Anterior cingulate cortex (tissue), 58 donors: Measurements from ENCODE around the gene B3GALT4.
"Not testable (repeated sequence)": the region's sequence is repeated elsewhere in the genome, so short reads cannot be mapped to it uniquely, and the experiment has no call there.

Experiments used
- DNase-seq, 58 donors: peaks; one replicate each; lab custom pipeline; 2025; lab: John Stamatoyannopoulos, UW

The B3GALT4 gene, protein sequence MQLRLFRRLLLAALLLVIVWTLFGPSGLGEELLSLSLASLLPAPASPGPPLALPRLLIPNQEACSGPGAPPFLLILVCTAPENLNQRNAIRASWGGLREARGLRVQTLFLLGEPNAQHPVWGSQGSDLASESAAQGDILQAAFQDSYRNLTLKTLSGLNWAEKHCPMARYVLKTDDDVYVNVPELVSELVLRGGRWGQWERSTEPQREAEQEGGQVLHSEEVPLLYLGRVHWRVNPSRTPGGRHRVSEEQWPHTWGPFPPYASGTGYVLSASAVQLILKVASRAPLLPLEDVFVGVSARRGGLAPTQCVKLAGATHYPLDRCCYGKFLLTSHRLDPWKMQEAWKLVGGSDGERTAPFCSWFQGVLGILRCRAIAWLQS

DNA sequence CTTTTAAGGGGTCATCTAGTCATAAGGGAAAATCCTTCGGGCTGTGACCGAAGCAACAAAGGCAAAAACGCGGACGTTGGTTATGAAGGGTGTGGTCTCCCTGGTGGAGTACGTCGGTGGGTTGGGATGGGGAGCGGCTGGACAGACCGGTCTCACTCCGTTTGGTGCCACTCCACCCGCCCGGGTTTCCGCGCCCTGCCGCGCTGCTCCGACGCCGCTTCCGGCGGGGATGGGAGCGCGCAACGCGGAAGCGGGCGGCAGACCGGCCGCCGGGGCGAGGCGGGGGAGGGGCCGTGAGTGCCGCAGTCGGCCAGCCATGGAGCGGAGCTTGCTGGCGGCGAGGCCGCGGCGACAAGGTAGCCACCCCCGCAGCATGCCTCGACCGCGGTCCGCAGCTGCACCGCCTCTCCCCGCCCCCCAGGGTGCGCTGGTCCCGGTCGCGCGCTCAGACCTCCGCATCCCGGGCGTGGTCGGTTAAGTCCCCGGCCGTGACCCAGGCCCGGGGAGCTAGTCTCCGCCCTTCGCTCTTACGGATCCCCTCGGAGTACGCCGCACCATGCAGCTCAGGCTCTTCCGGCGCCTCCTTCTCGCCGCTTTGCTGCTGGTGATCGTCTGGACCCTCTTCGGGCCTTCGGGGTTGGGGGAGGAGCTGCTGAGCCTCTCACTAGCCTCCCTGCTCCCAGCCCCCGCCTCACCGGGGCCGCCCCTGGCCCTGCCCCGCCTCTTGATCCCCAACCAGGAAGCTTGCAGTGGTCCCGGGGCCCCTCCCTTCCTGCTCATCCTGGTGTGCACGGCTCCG, at the start of gene B3GALT4:
B3GALT4 (plus strand) TSS at position 260 of the 799 bp plus-strand sequence; CDS start at position 557, 297 bp downstream.
- DNase-seq = peak in 51 of 58 donors; percentile 21 to 77 (median 53)

DNA sequence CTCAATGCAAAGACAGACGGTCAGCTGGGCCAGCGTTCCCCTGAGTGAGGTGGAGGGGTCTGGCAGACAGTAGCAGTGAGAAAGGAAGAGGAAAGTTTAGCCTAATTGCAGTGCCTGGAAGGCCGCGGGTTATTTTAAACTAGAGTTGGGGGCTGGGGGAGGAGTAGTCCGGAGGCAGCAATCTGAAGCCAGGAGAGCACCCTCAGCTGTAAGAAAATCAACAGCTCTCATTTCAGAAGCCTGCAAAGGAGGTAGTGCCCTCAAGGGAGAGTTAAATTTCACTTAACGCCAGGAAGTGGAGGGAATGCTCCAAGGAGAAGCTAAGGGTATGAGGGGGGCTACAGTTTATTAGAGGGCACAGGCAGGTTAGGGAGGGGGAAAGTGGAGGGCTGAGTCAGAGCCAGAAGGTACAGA, 41.7 kb upstream of the B3GALT4 start:
- DNase-seq = no peak

DNA sequence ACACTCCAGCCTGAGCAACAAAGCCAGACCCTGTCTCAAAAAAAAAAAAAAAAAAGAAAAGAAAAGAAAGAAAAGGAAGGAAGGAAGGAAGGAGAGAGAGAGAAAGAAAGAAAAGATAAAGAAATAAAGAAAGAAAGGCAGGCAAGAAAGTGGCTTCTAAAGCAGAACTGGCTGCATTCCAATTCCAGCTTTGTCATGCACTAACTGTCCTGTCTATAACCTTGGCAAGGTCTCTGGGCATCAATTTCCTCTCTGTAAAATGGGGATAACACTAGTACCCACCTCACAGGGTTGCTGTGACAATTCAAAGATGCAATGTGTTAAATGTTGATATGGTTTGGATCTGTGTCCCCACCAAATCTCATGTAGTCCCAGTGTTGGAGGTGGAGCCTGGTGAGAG, 40.6 kb upstream of the B3GALT4 start:
- DNase-seq = no peak

DNA sequence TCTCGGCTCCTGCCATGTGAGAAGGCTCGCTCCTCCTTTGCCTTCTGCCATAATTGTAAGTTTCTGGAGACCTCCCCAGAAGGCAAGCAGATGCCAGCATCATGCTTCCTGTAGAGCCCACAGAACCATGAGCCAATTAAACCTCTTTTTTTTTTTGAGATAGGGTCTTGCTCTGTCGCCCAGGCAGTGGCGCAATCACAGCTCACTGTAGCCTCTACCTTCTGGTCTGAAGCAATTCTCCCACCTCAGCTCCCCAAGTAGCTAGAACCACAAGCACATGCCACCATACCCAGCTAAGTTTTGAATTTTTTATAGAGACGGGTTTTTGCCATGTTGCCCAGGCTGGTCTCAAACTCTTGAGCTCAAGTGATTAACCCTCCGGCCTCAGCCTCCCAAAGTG, 40.1 kb upstream of the B3GALT4 start:
- DNase-seq = no peak

DNA sequence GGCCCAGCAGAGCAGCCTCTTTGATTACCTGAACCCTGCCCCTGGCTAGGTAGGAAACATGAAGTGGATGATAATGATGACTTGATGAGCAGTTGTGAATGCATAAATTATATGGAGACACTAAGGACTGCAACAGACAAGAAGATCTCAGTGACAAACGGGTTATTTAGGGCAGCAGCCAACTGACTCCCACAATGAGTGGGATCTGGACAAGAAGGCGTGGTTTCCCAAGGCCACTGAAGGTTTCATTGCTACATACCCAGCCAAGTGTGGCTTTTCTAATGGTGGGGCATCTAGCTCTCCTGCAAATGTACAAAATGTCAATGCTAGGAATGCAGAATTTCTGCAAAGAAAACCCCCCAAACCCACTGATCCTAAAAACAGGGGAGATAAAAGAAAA, 39.2 kb upstream of the B3GALT4 start:
- DNase-seq = no peak

DNA sequence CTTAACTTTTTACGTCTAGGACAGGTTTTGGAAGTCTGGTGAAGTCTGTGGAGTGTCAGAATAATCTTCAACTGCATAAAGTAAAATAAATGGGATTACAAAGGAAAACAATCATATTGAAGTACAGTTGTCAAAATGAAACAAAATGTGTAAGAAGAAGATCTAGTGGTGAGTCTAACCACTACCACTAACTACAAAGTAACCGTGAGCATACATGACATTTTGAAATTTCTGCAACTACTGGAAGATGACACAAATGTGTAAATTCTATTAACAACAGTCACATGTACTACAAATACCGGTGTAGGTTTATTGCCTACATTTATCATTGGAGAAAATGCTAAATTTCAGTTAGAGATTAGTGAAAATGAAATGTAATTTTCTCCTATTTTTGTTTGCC, 35.0 kb upstream of the B3GALT4 start:
- no peak for DNase-seq

DNA sequence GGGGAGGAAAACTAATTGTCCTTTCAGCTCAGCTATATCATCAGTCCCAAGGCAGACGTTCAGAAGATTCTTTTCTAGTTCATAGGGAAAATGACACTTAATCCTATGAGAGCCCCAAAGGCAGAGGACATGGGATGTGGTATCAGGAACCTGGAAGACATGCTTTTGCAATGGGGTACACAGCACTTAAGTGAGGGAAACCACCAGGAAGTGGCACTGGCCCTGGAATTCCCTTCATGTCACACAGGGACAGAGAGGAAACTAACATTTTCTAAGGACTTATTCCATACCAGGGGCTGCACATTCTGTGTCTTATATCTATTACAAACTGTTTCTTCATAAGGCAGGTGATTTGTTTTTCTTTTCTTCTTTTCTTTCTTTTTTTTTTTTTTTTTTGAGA, 33.4 kb upstream of the B3GALT4 start:
- DNase-seq = no peak

DNA sequence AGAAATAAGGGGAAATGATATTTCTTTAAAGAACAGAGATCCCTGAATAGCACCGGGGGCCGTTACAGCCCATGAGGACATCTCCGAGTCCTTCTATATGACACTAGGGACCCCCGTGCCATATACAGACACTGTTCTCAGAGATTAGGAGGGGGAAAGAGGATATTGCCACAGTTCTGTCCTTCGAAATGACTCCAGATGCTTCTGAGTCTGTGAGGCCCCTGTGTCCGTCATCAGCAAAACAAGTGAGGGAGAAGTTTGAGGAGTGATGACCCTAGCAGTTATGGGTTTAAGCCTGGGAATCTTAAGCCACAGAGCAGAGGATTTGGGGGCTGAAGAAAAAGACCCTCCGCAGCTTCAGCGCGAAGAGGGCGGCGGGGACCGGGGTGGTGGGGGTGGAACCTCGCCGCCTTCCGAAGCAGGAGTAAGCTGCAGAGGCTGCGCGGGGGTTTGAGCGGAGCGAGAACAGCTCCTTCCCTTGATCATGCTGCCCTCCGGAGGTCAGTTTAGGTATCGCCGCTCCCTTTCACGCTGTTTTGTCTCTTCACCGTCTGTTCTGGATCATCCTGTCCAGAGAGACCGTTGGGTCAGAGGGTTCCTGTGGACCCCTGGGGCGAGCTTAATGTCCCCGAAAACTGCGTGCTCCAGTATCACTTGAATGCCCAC, 28.8 kb upstream of the B3GALT4 start:
- DNase-seq = peak in 57 of 58 donors; percentile 50 to 92 (median 76)

DNA sequence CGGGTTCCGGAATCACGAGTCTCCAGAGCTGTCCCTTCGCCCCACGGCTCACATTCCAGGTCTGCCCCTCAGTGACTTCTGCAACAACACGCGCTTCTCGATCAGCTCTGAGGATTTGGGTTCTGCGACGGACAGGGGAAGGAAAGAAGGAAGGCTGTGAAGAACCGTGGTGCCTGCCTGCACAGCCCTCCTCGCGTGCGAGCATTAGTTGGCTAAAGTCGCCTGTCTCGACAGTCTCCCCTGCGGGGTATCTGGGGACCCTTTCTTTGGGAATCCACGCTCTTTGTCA, 28.3 kb upstream of the B3GALT4 start:
- DNase-seq = peak in 13 of 58 donors; percentile 46 to 80 (median 69)

DNA sequence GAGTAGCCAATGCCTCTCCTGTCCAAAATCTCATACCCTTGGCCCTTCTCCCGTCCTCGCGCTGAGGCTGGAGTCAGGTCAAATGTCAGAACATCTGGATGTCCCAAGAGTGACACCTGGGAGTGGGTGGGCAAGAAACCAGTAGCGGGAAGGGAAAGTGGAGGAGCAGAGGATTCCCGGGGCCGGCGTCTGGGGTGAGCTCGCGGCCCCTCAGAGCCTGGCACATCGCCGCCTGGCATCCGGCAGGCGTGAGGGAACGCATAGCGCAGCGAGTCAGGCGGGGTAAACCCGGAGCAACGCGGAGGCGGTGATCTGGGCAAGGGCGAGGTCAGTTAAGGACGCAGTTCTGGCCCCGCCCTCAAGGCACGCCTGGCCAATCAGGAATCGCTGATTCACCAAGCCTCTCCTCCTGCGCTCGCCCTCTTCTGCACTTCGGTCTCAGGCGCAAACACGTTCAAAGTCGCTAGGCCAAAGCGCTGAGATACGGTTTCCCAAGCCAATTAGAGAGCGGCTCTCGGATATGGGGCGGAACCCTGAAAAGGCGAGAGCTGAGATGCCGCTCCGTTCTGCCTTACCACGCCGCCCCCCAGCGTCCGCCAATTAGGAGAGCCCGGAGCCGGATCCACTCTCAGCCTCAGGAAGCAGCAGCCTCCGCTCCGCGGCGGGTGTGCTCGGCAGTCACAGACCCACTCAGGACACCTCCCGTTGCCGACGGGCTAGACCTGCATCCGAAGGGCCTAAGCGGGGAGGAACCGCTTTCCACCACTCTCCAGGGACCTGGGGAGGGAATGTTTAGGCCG, 27.8 kb upstream of the B3GALT4 start:
- DNase-seq = peak; percentile 60 to 99 (median 96)

DNA sequence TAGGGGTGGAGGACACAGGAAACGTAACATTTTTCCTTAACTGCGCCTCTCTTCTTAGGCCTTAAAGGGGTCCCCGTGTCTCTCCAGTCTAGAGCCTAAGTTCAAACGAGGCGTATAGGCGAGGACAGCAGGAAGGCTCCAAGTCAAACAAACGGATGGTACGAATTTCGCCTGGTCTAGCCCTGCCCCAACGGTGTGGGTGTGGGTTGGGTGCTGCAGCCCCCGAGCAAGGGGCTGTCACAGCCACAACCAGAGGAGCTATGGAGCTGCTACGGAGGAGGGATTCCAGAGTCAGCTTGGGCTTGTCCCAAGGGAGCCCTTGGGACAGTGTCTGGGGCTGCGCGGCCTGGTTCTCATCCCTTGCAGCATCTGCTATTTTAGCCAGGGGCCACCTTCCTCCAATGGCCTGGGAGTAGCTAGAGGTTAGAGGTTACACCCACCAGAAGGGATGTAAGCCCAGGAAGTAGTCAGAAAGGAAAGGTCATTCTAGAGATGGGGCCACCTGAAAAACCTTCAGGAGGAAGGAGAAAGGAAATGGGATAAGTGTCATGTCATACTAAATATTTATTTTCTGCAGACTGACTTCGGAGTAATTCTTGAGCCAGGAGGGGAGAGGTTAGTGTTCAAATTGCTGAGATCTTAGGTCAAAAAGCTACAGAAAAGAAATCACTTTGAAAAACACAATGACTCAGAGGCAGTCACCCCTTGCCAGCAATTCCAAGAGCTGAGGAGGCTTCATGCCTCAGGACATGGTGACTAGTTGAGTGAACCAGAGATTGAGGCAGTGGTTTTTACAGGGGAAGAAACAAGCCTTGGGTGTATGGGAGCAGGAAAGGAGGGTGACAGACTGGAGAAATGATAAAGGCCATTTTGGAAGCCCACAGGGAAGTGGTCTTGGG, 26.9 kb upstream of the B3GALT4 start:
- peak in 3 of 58 donors; percentile 12 to 36 (median 21) for DNase-seq

DNA sequence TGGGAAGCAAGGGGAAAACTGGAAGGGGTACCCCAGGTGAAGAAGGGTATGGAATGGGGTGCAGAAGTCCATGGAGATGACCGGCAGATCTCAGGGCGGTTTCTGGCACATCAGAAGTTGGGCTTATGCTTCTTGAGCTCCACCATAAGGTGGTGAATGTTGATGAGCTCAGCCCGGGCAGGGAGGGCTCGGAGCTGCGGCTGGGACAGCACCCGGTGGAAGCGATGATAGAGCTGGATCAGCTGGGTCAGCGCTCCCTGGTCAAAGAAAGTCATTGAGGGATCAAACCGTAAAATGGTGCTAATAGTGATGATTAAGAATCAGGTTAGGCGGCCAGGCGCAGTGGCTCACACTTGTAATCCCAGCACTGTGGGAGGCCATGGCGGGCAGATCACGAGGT, 26.2 kb upstream of the B3GALT4 start:
- DNase-seq = no peak

DNA sequence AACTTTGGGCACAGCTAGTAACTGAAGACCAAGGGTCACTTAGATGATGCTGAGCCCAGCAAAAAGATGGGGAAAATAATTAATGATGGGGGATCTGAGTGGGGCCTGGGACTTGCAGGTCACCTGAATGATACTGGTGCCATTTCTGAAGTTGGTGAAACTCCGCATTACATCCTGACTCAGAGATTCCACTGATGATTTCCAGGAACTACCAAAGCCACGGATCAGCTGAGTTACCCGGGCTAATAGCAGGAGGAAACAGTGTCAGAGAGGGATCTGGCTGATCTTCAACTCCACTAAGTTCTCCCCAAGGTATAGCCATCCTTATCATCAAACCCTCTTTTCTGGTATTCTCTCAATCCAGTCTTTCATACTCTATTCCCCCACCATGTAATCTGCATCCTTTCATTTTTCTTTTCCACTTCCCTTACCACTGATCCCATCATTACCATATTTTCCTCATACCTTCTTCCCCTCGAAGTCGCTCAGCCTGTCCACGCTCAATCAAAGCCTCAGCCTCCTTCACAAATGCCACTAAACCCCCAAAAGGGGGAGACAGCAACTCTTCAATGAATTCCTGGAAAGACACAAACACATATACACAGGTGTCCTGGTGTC, 25.4 kb upstream of the B3GALT4 start:
- no peak for DNase-seq

DNA sequence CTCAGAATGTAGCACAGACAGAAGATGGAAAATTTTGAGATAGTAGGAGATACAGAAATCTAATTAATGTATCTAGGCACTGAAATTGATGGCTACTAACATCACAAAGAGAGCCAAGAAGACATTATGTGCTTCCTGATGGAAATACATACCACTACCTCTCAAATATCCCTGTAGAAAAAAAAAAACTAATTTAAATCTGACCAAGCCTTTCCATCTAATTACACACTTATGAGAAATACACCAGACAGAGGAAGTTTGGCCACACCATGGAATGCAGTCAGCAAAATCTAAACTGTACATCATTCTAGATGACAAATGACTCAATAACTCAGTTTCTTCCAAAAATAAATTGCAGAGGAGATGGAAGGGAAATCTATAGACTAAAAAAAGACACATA, 24.2 kb upstream of the B3GALT4 start:
- DNase-seq = no peak

DNA sequence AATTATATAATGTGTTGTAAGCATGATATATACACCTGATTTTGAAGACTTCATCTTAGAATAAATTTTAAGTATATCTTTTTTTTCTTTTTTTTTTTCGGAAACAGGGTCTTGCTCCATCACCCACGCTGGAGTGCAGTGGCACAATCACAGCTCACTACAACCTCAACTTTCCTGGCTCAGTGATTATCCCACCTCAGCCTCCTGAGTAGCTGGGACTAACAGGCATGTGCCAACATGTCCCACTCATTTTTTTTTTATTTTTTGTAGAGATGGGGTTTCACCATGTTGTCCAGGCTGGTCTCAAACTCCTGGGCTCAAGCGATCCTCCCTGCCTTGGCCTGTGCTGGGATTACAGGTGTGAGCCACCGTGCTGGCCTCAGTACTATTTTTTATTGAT, 22.3 kb upstream of the B3GALT4 start:
- DNase-seq = no peak

DNA sequence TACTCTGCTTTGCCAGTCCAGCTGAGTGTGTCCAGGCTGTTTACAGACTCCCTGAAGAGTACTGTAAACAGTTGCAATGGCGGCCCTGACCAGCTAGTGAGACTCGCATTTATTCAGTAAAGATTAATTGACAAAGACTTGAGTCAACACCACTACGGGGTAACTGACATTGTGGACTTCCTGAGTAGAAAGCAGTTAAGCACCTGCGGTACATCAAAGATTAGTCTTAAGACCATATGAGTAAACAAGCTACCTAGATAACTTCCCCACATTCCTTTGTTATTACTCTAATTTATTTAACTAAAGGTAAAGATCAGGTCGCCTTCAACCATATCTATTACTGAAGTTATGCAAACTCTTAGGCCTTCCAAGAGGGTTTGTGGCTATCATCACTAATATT, 17.9 kb upstream of the B3GALT4 start:
- no peak for DNase-seq

DNA sequence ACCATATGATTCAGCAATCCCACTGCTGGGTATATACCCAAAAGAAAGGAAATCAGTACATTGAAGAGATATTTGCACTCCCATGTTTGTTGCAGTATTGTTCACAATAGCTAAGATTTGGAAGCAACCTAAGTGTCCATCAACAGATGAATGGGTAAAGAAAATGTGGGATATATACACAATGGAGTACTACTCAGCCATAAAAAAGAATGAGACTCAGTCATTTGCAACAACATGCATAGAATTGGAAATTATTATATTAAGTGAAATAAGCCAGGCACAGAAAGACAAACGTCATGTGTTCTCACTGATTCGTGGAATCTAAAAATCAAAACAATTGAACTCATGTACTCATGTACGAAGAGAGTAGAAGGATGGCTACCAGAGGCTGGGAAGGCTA, 14.4 kb upstream of the B3GALT4 start:
- DNase-seq = not testable (repeated sequence)

DNA sequence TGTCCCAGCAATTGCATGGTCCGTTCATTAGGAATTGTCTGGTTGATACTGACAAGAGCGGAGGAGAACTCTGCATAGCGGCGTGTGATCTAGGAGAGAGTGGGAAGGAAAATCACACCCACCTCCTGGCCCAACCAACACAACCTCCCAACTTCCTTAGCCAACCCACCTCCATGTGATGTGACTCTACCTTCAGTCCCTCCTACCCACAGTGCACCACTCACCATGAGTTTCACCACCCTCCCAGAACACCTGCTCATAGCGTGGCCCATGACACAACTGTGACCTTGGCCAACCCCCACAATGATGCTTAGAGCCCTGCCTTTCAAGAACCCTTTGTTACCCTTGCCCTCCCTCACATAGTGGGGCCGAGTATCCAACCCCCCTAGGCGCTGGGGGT, 12.9 kb upstream of the B3GALT4 start:
- DNase-seq = no peak

DNA sequence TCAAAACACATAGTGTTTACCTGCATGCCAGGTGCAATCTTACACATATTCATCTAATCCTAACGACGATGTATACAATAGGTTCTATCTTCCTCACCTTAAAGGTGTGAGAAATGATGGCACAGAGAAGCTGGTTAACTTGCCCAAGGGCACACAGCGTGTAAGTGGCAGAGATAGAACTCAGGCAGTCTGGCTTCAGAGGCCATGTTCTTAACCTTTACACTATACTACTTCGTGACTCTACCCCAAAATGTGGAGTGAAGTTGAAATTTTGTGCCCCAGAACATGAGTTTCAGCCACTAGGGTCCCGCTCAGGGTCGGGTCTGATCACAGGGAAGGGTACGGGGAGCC, 5.8 kb upstream of the B3GALT4 start:
- DNase-seq = no peak
